Spleen (tissue), 11 donors: ENCODE measurements around the gene KCNJ14. TPM values are rescaled to one million over a fixed set of nuclear protein-coding genes. Genes with fewer than 3 reads are reported as not detected.

Source experiments
- DNase-seq: peaks from one replicate; pipeline ENCODE4 v3.0.0-alpha.2; 2020
- H3K27ac ChIP-seq, 8 donors: fragments of 200-600 bp; sonication (generic) in 7 of 8; 1 replicate in 4 of 8; 2 replicates in 4 of 8; pipeline versions ENCODE4 v1.5.0 to v1.8.0; 2016 to 2021; ENCODE audit warnings: inconsistent platforms in 4 of 8, mild to moderate bottlenecking in 4 of 8, moderate library complexity in 1 of 8
- H3K27me3 ChIP-seq, 7 donors: fragments of 200-600 bp; sonication (generic) in 6 of 7; replicated peaks in 1 of 7; 1 replicate in 4 of 7; 2 replicates in 3 of 7; pipeline versions ENCODE4 v1.5.0 to v1.8.0; 2016 to 2021; ENCODE audit warnings: inconsistent platforms in 3 of 7, mild to moderate bottlenecking in 1 of 7
- H3K36me3 ChIP-seq, 6 donors: fragments of 200-600 bp; sonication (generic) in 5 of 6; 1 replicate in 4 of 6; 2 replicates in 2 of 6; pipeline versions ENCODE4 v1.5.0 to v1.8.0; 2016 to 2021; ENCODE audit warnings: inconsistent platforms in 2 of 6
- H3K4me1 ChIP-seq, 6 donors: fragments of 200-600 bp; sonication (generic) in 5 of 6; 1 replicate in 3 of 6; 2 replicates in 3 of 6; pipeline versions ENCODE4 v1.5.0 to v1.8.0; 2016 to 2021; ENCODE audit warnings: inconsistent platforms in 3 of 6
- H3K4me3 ChIP-seq, 8 donors: fragments of 200-600 bp; sonication (generic) in 7 of 8; 1 replicate in 4 of 8; 2 replicates in 4 of 8; pipeline versions ENCODE4 v1.5.0 to v1.8.0; 2016 to 2021; ENCODE audit warnings: inconsistent platforms in 4 of 8, mild to moderate bottlenecking in 4 of 8, moderate library complexity in 2 of 8
- H3K9me3 ChIP-seq, 8 donors: fragments of 200-600 bp; sonication (generic) in 7 of 8; 1 replicate in 4 of 8; 2 replicates in 4 of 8; pipeline versions ENCODE4 v1.5.0 to v1.8.0; 2016 to 2021; ENCODE audit warnings: inconsistent platforms in 4 of 8
- CTCF ChIP-seq, 11 experiments: fragments of 200-600 bp in 7 of 11; fragments of 450-650 bp in 4 of 11; sonication (generic) in 4 of 11; IDR thresholded peaks in 8 of 11; conservative IDR thresholded peaks in 3 of 11; 1 replicate in 7 of 11; 2 replicates in 4 of 11; pipeline versions ENCODE4 v1.4.0 to v1.8.0; 2016 to 2021; ENCODE audit warnings: antibody characterized with exemption in 11 of 11, inconsistent platforms in 4 of 11, mild to moderate bottlenecking in 1 of 11
- POLR2A ChIP-seq, 3 donors: fragments of 450-650 bp; IDR thresholded peaks; one replicate each; pipeline ENCODE4 v1.5.1; 2017; ENCODE audit warnings: antibody characterized with exemption in 3 of 3, mild to moderate bottlenecking in 1 of 3
- POLR2AphosphoS5 ChIP-seq, 3 donors: sonication (generic); formaldehyde crosslinking; IDR thresholded peaks; one replicate each; pipeline ENCODE4 v1.5.1; 2017; ENCODE audit warnings: antibody characterized with exemption in 3 of 3
- WGBS, 5 donors: extraction: QIAGEN DNeasy Blood & Tissue Kit in 3 of 5; methylation state at CpG; one replicate each; pipeline versions ENCODE4 v1.1.5 to v1.1.7; 2013 to 2018; 5-methylcytosine and 5-hydroxymethylcytosine counted together
- intact Hi-C: fragments of 100-400 bp; cut with DNase I; formaldehyde crosslinking; loops from one replicate; pipeline ENCODE4 v1.15.0; 2023; ENCODE audit warnings: low total_unique reads
- polyA plus RNA-seq, 3 donors: library from polyadenylated mRNA; stranded (reverse); fragments of 200-250 nt; gene quantifications; one replicate each; pipeline ENCODE4 v1.2.1, GENCODE V29; 2013
- total RNA-seq, 7 donors: library from RNA; depleted of rRNA in 3 of 7; stranded (reverse); fragments of >200 nt in 3 of 7; fragmentation: NEBNext Ultra II Directional in 4 of 7; extraction: Animal tissue kit (Norgen Biotek cat#: 25700) in 4 of 7; gene quantifications; one replicate each; pipeline versions ENCODE4 v1.1.0 to v1.2.1, GENCODE V29; 2016 to 2021
- donor health status: healthy with polysubstance abuse.
- donor health status: DM: no; HTN: no; CAD: no; lungs with moderate emphysema.
- donor health status: DM: no; HTN: no; CAD: no.
- donor health status: Bipolar disorder and iron deficiency.
- donor health status: healthy.
- donor health status: DM: no; HTN: no; CAD: no.
- donor health status: DM: yes; HTN: yes; CAD: no.

KCNJ14 gene
- total and polyA plus RNA-seq, 10 donors, result 0.26 to 1.4 (median 0.74) TPM

GRCh38 chr19:48415806-48416221 is 39.6 kb upstream of the KCNJ14 start:
- peaks cover 0 to 38% (median 22%) of the 10 kb centered on the region in 6 donors for H3K4me1 ChIP-seq
- no peak for TF ChIP-seq POLR2A (IDR thresholded peaks at IDR 0.05)
- TF ChIP-seq POLR2AphosphoS5 (IDR thresholded peaks at IDR 0.05), result no peak
- H3K36me3 ChIP-seq, result no peaks in the 10 kb centered on the region
- intact Hi-C loops, result no loop called here
- H3K4me3 ChIP-seq, result peak overlapping the region in 6 of 8 donors; percentile 7 to 63 (median 20)
- 26 to 38% (median 34%) methylated on average over 26 to 30 of the region's 30 CpGs for WGBS, 5 donors
- H3K9me3 ChIP-seq, result no peaks in the 10 kb centered on the region
- H3K27ac ChIP-seq, result no peak overlapping the region
- no peak for DNase-seq
- H3K27me3 ChIP-seq, result peaks cover 0 to 49% (median 19%) of the 10 kb centered on the region in 7 donors

GRCh38 chr19:48417421-48417820 is 38.0 kb upstream of the KCNJ14 start:
- Histone ChIP-seq H3K4me1 (peaks cover 0 to 38% (median 22%) of the 10 kb centered on the region in 6 donors), H3K9me3 (no peaks in the 10 kb centered on the region), H3K4me3 (no peak overlapping the region), H3K27me3 (peaks cover 0 to 44% (median 19%) of the 10 kb centered on the region in 7 donors), H3K36me3 (no peaks in the 10 kb centered on the region), H3K27ac (no peak overlapping the region)
- DNase-seq, result no peak
- WGBS, 5 donors, result 73 to 90% (median 84%) methylated on average over 6 to 7 of the region's 7 CpGs
- intact Hi-C loops, result no loop called here
- TF ChIP-seq POLR2AphosphoS5 (IDR thresholded peaks at IDR 0.05) (no peak), POLR2A (IDR thresholded peaks at IDR 0.05) (no peak), CTCF (IDR thresholded peaks at IDR 0.05 in 8 of 11, conservative IDR thresholded peaks at IDR 0.05 in 3 of 11) (no peak)

GRCh38 chr19:48418317-48419064 is 36.9 kb upstream of the KCNJ14 start:
- peak overlapping the region in 3 of 8 donors; percentile 12 to 62 (median 21) for H3K4me3 ChIP-seq
- H3K36me3 ChIP-seq, result no peaks in the 10 kb centered on the region
- intact Hi-C loops, result no loop called here
- no peaks in the 10 kb centered on the region for H3K9me3 ChIP-seq
- WGBS, 5 donors, result 65 to 82% (median 74%) methylated on average over 6 of the region's 6 CpGs
- H3K27me3 ChIP-seq, result peaks cover 0 to 43% (median 19%) of the 10 kb centered on the region in 7 donors
- H3K27ac ChIP-seq, result no peak overlapping the region
- no peak for DNase-seq
- H3K4me1 ChIP-seq, result peaks cover 0 to 38% (median 22%) of the 10 kb centered on the region in 6 donors
- no peak for TF ChIP-seq CTCF (IDR thresholded peaks at IDR 0.05 in 8 of 11, conservative IDR thresholded peaks at IDR 0.05 in 3 of 11)
- no peak for TF ChIP-seq POLR2A (IDR thresholded peaks at IDR 0.05)
- no peak for TF ChIP-seq POLR2AphosphoS5 (IDR thresholded peaks at IDR 0.05)

- Histone ChIP-seq H3K27ac (no peak overlapping the region), H3K36me3 (no peaks in the 10 kb centered on the region), H3K4me3 (peak overlapping the region in 3 of 8 donors; percentile 12 to 62 (median 21)), H3K27me3 (peaks cover 0 to 35% (median 15%) of the 10 kb centered on the region in 7 donors), H3K4me1 (peaks cover 0 to 31% (median 18%) of the 10 kb centered on the region in 6 donors), H3K9me3 (no peaks in the 10 kb centered on the region)
- DNase-seq, result peak; percentile 87
- intact Hi-C loops, result no loop called here
- 46 to 58% (median 51%) methylated on average over 25 to 31 of the region's 31 CpGs for WGBS, 5 donors
- peak in 2 of 3 donors; percentile 31 to 33 for TF ChIP-seq POLR2AphosphoS5 (IDR thresholded peaks at IDR 0.05)
- TF ChIP-seq CTCF (IDR thresholded peaks at IDR 0.05 in 8 of 11, conservative IDR thresholded peaks at IDR 0.05 in 3 of 11), result no peak
Observed at GRCh38 chr19:48419158-48419920, 36.0 kb upstream of the KCNJ14 start.
